Measurements from ENCODE around the gene WSB2.

The WSB2 gene

GRCh38 chr12:118061873-118062843, 1.2 kb upstream of the WSB2 start:
- no peak for DNase-seq

DNA sequence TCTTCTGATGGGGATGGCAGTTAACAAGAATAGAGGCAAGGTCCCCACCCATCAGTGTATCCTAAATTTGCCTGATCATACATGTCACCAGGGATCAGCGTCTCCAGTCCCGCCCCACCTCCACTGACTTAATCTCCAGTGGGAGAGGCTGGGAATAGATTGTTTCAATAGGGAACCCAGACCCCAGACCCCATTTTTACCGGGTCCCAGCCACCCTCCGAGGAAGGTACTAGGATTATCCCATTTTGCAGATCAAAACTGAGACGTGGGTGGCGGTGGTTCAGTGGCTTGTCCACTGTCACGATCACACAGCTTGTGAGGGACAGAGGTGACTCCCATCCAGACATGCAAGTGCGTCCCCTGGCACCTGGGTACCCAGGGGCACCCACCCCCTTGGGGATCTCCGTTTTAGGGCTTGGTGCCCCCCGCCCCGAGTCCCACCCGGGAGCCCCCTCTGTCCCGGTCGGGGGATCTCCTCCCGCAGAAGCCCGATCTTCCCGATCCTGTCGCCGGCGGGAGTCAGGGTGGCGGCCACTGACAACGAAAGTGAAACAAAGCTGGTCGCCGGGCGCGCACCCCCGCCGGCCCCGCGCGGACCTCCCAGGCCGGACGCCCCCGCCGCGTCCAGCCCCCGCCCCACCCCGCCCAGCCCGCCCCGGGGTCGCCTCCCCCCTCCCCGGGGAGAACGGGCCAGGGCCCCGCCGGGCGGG, 523 bp downstream of the WSB2 start:
- no peak for DNase-seq

GRCh38 chr12:118059341-118060191, 1.4 kb downstream of the WSB2 start:
- no peak for DNase-seq

DNA sequence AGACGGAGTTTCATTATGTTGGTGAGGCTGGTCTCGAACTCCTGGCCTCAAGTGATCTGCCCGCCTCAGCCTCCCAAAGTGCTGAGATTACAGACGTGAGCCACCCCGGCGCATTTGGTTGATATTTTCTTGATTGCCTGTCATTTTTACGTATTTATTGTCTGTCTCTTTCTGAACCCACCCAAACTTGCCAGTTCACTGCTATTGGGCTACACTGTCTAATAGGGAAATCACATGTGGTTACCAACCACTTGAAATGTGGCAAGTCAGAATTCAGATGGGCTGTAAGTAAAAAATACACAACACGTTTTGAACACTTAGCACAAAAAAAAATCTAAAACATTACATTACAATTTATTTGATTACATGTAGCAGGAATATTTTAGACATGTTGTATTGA, 2.1 kb downstream of the WSB2 start:
- DNase-seq = no peak

- DNase-seq = no peak
These were observed 2.8 kb downstream of the WSB2 start for GRCh38 chr12:118058227-118058626.

DNA sequence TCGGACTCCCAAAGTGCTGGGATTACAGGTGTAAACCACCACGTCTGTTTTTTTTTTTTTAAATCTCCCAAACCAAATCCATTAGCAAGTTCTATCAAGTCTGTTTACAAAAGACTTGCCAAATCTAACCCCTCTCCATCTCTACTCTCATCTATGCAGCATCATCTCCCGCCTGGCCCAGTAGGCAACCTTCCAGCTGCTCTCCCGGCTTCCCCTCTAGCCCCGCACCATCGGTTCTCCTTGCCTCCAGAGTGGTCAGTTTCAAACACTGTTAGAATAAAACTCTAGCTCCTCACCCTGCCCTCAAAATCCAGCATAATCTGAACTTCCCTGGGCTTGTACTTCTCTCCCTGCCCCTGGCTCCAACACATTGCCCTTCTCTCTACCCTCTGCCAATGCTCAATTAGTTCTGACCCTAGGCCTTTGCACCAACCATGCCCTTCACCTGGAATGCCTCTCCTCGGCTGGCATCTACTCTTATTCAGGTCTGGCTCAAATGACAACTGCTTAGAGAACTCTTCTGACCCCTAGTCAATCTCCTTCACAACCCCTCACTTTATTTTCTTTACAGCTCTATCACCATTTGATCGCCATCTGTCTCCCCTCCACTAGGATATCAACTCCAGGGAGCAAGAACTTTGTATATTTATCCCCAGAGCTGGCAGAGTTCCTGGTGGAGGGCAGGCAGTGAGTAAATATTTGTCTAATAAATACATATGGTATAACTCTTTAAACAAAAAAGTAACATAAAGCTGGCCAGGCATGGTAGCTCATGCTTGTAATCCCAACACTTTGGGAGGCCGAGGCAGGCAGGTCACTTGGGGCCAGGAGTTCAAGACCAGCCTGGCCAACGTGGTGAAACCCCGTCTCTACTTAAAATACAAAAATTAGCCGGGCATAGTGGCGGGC, 4.9 kb downstream of the WSB2 start:
- peak in 1 of 2 experiments; percentile 23 for DNase-seq

DNA sequence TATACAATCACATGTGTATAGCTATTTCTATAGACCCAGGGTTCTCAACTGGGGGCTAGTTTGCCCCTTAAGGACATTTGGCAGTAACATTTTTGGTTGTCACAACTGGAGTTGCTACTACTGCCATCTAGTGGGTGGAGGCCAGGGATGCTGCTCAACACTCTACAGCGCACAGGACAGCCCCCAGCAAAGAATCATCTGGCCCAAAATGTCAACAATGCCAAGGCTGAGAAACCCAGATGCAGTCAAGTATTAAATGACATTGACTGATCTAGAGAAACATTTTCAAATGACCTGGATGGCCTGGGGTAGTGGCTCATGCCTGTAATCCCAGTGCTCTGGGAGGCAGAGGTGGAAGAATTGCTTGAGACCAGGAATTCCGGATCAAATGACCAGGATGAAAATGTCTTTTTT, 5.8 kb downstream of the WSB2 start:
- peak in 1 of 2 experiments; percentile 36 for DNase-seq

GRCh38 chr12:118053071-118053985, 7.7 kb downstream of the WSB2 start:
- DNase-seq = no peak

- DNase-seq = no peak
These were observed 8.5 kb downstream of the WSB2 start for GRCh38 chr12:118052324-118053070.

GRCh38 chr12:118050972-118051910, 9.7 kb downstream of the WSB2 start:
- DNase-seq = no peak

GRCh38 chr12:118046430-118046829, 14.5 kb downstream of the WSB2 start:
- no peak for DNase-seq

GRCh38 chr12:118044577-118044976, 16.4 kb downstream of the WSB2 start:
- DNase-seq = no peak

DNA sequence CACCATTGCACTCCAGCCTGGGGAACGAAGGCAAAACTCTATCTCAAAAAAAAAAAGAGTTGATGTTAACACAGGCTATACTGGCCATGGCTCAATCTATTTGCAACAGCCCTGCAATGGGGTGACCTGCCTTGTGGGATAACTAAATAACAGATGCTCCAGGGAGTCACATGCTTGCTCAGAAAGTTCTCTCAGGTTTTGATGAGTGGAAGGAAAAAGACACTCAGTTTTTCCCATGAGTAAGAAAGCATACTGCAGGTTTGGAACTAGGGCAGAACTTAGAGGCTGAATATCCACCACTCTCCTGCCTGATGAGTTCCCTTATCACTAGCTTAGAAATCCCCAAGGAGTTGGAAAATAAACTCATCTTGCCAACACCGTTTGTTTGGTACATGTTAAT, 16.9 kb downstream of the WSB2 start:
- DNase-seq = no peak

DNA sequence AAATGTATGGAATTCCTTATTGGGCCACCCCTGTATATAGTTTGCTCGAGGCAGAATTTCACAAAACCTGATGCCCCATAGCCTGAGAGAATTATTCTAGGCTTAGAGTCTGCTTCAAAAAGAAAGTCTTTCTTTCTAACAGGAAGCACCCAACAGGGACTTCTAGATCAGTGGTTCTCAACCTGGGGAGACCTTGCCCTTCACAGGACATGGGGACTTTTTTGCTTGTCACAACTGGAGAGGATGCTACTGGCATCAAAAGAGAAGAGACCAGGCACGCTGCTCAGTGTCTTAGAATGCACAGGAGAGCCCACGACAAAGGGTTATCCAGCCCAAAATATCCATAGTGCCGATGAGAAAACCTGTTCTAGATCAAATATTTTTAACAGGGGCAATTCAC, 18.9 kb downstream of the WSB2 start:
- no peak for DNase-seq

DNA sequence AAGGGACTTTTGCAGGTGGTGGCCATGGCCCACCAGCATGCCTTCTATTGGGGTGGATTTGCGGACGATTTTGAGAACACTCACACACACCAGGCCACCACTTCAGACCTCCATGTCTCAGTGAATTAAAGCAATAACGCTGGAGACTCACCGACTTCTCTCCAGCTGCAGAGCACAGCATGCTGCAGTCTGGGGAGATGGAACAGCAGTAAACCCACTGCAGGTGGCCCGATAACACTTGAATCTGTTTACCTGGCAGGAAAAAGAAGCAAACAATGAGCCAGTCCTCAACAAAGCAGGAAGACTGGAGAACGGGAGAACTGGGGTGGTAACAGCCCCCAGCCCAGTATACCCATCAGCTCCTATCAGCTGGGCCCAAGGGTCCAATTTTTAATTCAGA, 22.8 kb downstream of the WSB2 start:
- DNase-seq = no peak

- DNase-seq = no peak
These were observed 24.1 kb downstream of the WSB2 start for GRCh38 chr12:118036672-118037411.

GRCh38 chr12:118035190-118036041, 25.6 kb downstream of the WSB2 start:
- no peak for DNase-seq
